GM13976 (cell line): Measurements from ENCODE around the gene TM4SF20.
"Not testable (repeated sequence)": the region's sequence is repeated elsewhere in the genome, so short reads cannot be mapped to it uniquely, and the experiment has no call there.

Experiments
- DNase-seq: peaks from one replicate; pipeline ENCODE4 v3.0.0; 2012; ENCODE audit warnings: low spot score
- CTCF ChIP-seq: IDR thresholded peaks from 2 replicates; pipeline ENCODE4 v1.5.1; 2012; ENCODE audit warnings: borderline replicate concordance, mild to moderate bottlenecking; ENCODE audit not compliant: insufficient read depth; ENCODE audit errors: extremely low read depth, missing control alignments, control extremely low read depth
- in situ Hi-C: fragments of 300-500 bp; cut with MboI; formaldehyde crosslinking; loops from one replicate; pipeline ENCODE4 v1.12.0; 2022; ENCODE audit warnings: low sequenced_read_pairs, mixed read lengths, inconsistent platforms; ENCODE audit not compliant: unreplicated experiment

The TM4SF20 gene

GRCh38 chr2:227389661-227390060 is 10.6 kb upstream of the TM4SF20 start:
- DNase-seq, result no peak
- no peak for TF ChIP-seq CTCF
- in situ Hi-C loops, result no loop called here

DNA sequence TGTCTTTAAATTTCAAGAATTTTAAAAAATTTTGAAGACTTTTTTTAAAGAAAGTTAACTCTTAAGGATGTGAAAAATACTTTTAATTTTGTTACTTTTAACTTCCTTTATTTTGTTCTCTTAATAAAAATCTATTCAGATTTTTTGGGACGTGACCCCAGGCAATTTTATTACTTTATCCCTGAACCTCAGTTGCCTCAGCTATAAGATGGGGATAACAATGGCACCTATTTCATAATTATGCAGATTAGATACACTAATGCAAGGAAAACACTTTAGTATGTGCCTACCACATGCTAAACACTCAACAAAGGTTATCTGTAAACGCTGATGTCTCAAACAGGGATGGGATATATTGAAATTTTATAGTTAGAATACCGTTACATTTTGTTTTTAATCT is 10.1 kb upstream of the TM4SF20 start:
- DNase-seq, result no peak
- in situ Hi-C loops, result no loop called here
- TF ChIP-seq CTCF, result no peak

GRCh38 chr2:227388537-227389011 is 9.5 kb upstream of the TM4SF20 start:
- in situ Hi-C loops, result no loop called here
- DNase-seq, result no peak
- no peak for TF ChIP-seq CTCF

DNA sequence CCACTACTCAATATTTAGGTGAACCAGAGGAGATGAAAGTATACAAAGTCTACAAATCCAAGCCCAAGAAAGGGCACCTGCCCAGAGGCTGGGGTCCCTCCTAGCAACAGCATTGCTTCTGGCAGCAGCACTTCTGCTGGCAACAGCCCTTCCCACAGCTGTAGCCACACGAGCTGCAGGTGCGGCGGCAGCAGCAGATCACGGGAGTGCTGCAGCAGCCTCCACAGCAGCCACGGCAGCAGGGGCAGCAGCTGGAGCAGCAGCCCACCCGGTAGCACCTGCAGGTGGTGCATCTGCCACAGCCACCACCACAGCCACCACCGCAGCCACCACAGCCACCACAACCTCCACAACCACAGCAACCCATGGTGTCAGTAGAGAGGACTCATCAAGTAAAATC is 8.5 kb upstream of the TM4SF20 start, which contains the start of gene SCYGR1:
SCYGR1 (minus strand) TSS at position 367 of the 400 bp plus-strand sequence; CDS start at position 367, 0 bp downstream.
- DNase-seq, in situ Hi-C loops: not testable (repeated sequence)

GRCh38 chr2:227386630-227387029 is 7.5 kb upstream of the TM4SF20 start:
- no peak for DNase-seq
- TF ChIP-seq CTCF, result no peak
- in situ Hi-C loops, result no loop called here

GRCh38 chr2:227383686-227384085 is 4.6 kb upstream of the TM4SF20 start:
- no peak for TF ChIP-seq CTCF
- no peak for DNase-seq
- in situ Hi-C loops, result no loop called here

GRCh38 chr2:227382241-227382835 is 3.2 kb upstream of the TM4SF20 start:
- in situ Hi-C loops, DNase-seq: not testable (repeated sequence)

DNA sequence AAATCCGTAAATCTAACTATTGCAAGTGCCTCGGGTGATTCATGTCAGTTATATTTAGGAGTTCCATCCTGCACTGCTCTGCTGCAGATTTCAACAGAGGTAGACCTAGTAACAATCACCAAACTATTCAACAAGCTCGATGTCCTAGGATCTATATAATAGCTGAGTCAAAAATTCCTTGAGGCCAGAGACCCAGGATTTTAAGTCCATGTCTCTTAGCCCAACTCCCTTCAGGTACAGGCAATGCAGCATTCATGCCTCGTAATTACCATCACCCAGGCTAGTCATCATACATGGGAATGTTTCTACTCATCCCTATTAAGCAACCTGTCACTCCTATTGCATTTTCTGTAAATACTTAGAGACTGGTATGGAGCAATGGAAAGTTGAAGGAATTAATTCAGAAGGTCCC is 729 bp downstream of the TM4SF20 start:
- DNase-seq, result no peak
- no peak for TF ChIP-seq CTCF
- in situ Hi-C loops, result no loop called here
